MM.1S (cell line): ENCODE measurements around the gene MAD1L1.

Experiments used
- CTCF ChIP-seq: fragments of 300-600 bp; sonication (generic); IDR thresholded peaks from 2 replicates; pipeline ENCODE4 v1.5.1; 2016; ENCODE audit warnings: antibody characterized with exemption, low read length, mixed read lengths
- EZH2 ChIP-seq: fragments of 300-600 bp; sonication (generic); optimal IDR thresholded peaks from 2 replicates; pipeline ENCODE3; 2017; ENCODE audit warnings: low read depth, mild to moderate bottlenecking, antibody characterized with exemption, low read length, mixed read lengths
- EZH2phosphoT487 ChIP-seq: fragments of 300-600 bp; sonication (generic); IDR thresholded peaks from 2 replicates; pipeline ENCODE4 v1.6.1; 2018; ENCODE audit warnings: antibody characterized with exemption, low read length

- TF ChIP-seq EZH2: no peak
- TF ChIP-seq CTCF: no peak
- no peak for TF ChIP-seq EZH2phosphoT487
Measured at GRCh38 chr7:2038931-2039728, 193.6 kb downstream of the MAD1L1 start.
